ENCODE results near the gene KYNU.

The KYNU gene

GRCh38 chr2:142993771-142994170, 116.3 kb downstream of the KYNU start:
- TF ChIP-seq CTCF (IDR thresholded peaks at IDR 0.05; ENCODE audit: low read length) (no peak), EZH2 (IDR thresholded peaks at IDR 0.05; ENCODE audit: borderline replicate concordance, low read length) (no peak)
- Histone ChIP-seq H3K4me2 (ENCODE audit: low read length) (no peak overlapping the region), H3K27ac (ENCODE audit: low read depth, low read length, poor library complexity, severe bottlenecking) (no peak overlapping the region), H3K36me3 (ENCODE audit: insufficient read depth, low read length) (no peaks in the 10 kb centered on the region), H3K27me3 (ENCODE audit: insufficient read depth, low read length) (no peaks in the 10 kb centered on the region), H3K9ac (ENCODE audit: low read length) (no peak overlapping the region), H3F3A (ENCODE audit: insufficient read depth, low read length) (no peaks in the 10 kb centered on the region), H2AFZ (ENCODE audit: low read length) (no peak overlapping the region), H3K9me3 (ENCODE audit: low read length) (no peaks in the 10 kb centered on the region), H3K4me1 (ENCODE audit: insufficient read depth, low read length, severe bottlenecking) (no peaks in the 10 kb centered on the region), H3K79me2 (ENCODE audit: insufficient read depth, low read length) (no peaks in the 10 kb centered on the region), H4K20me1 (ENCODE audit: insufficient read depth, low read length) (no peaks in the 10 kb centered on the region), H3K9me2 (ENCODE audit: low read depth, low read length) (no peaks in the 10 kb centered on the region; the same call in 1 of the 2 replicates), H3K4me3 (ENCODE audit: low read depth, low read length, poor library complexity, severe bottlenecking) (no peak overlapping the region)

- Histone ChIP-seq H3K36me3 (ENCODE audit: insufficient read depth, low read length) (no peaks in the 10 kb centered on the region), H3K4me1 (ENCODE audit: insufficient read depth, low read length, severe bottlenecking) (no peaks in the 10 kb centered on the region), H3K79me2 (ENCODE audit: insufficient read depth, low read length) (no peaks in the 10 kb centered on the region), H3K27me3 (ENCODE audit: insufficient read depth, low read length) (no peaks in the 10 kb centered on the region), H3K27ac (ENCODE audit: low read depth, low read length, poor library complexity, severe bottlenecking) (no peak overlapping the region), H3K4me3 (ENCODE audit: low read depth, low read length, poor library complexity, severe bottlenecking) (no peak overlapping the region), H2AFZ (ENCODE audit: low read length) (no peak overlapping the region), H3K9me3 (ENCODE audit: low read length) (no peaks in the 10 kb centered on the region), H4K20me1 (ENCODE audit: insufficient read depth, low read length) (no peaks in the 10 kb centered on the region), H3K9ac (ENCODE audit: low read length) (no peak overlapping the region), H3K4me2 (ENCODE audit: low read length) (no peak overlapping the region), H3F3A (ENCODE audit: insufficient read depth, low read length) (no peaks in the 10 kb centered on the region), H3K9me2 (ENCODE audit: low read depth, low read length) (no peaks in the 10 kb centered on the region; the same call in 1 of the 2 replicates)
- no peak for TF ChIP-seq EZH2 (IDR thresholded peaks at IDR 0.05; ENCODE audit: borderline replicate concordance, low read length)
- no peak for TF ChIP-seq CTCF (IDR thresholded peaks at IDR 0.05; ENCODE audit: low read length)
Observed at GRCh38 chr2:142994665-142995064, 117.2 kb downstream of the KYNU start.

GRCh38 chr2:142997231-142997630, 119.8 kb downstream of the KYNU start:
- Histone ChIP-seq H3K9me3 (ENCODE audit: low read length) (no peaks in the 10 kb centered on the region), H3K27me3 (ENCODE audit: insufficient read depth, low read length) (no peaks in the 10 kb centered on the region), H3K4me1 (ENCODE audit: insufficient read depth, low read length, severe bottlenecking) (no peaks in the 10 kb centered on the region), H3K9me2 (ENCODE audit: low read depth, low read length) (no peaks in the 10 kb centered on the region; the same call in 1 of the 2 replicates), H3K79me2 (ENCODE audit: insufficient read depth, low read length) (no peaks in the 10 kb centered on the region), H3K4me2 (ENCODE audit: low read length) (no peak overlapping the region), H3K27ac (ENCODE audit: low read depth, low read length, poor library complexity, severe bottlenecking) (no peak overlapping the region), H3K4me3 (ENCODE audit: low read depth, low read length, poor library complexity, severe bottlenecking) (no peak overlapping the region), H3F3A (ENCODE audit: insufficient read depth, low read length) (no peaks in the 10 kb centered on the region), H2AFZ (ENCODE audit: low read length) (no peak overlapping the region), H3K9ac (ENCODE audit: low read length) (no peak overlapping the region), H4K20me1 (ENCODE audit: insufficient read depth, low read length) (no peaks in the 10 kb centered on the region), H3K36me3 (ENCODE audit: insufficient read depth, low read length) (no peaks in the 10 kb centered on the region)
- TF ChIP-seq EZH2 (IDR thresholded peaks at IDR 0.05; ENCODE audit: borderline replicate concordance, low read length) (no peak), CTCF (IDR thresholded peaks at IDR 0.05; ENCODE audit: low read length) (no peak)
